Mesenchymal stem cell (in vitro differentiated cells and primary cell): ENCODE measurements around the gene FLNA.

Source experiments
- DNase-seq: peaks from one replicate; pipeline ENCODE4 v3.0.0-alpha.2; 2013
- H2AFZ ChIP-seq: one replicate; pipeline ENCODE4 v1.6.1; 2013; ENCODE audit warnings: low read depth, mild to moderate bottlenecking, control low read depth, inconsistent platforms, low read length, moderate library complexity
- H2AK5ac ChIP-seq: 2 replicates; pipeline ENCODE4 v1.6.1; 2013; ENCODE audit warnings: low read length, moderate library complexity, mild to moderate bottlenecking, inconsistent platforms; ENCODE audit not compliant: severe bottlenecking
- H2BK120ac ChIP-seq: one replicate; pipeline ENCODE4 v1.6.1; 2013; ENCODE audit warnings: low read depth, mild to moderate bottlenecking, inconsistent platforms, low read length, moderate library complexity
- H2BK12ac ChIP-seq, 2 experiments: one replicate each; pipeline ENCODE4 v1.6.1; 2013; ENCODE audit warnings: inconsistent platforms in 2 of 2, low read length in 2 of 2, mild to moderate bottlenecking in 2 of 2, moderate library complexity in 2 of 2, control low read depth in 1 of 2
- H2BK15ac ChIP-seq: one replicate; pipeline ENCODE4 v1.6.1; 2013; ENCODE audit warnings: mild to moderate bottlenecking, low read depth, inconsistent platforms; ENCODE audit not compliant: poor library complexity, severe bottlenecking
- H2BK5ac ChIP-seq: 2 replicates; pipeline ENCODE4 v1.6.1; 2013; ENCODE audit warnings: low read depth, mild to moderate bottlenecking, low read length, control low read depth, inconsistent platforms; ENCODE audit not compliant: poor library complexity, severe bottlenecking
- H3K14ac ChIP-seq, 2 experiments: one replicate each; pipeline ENCODE4 v1.6.1; 2013; ENCODE audit warnings: inconsistent platforms in 2 of 2, low read length in 2 of 2, control low read depth in 1 of 2, mild to moderate bottlenecking in 1 of 2, moderate library complexity in 1 of 2
- H3K18ac ChIP-seq, 2 experiments: one replicate each; pipeline ENCODE4 v1.6.1; 2013; ENCODE audit warnings: inconsistent platforms in 2 of 2, low read length in 2 of 2, control low read depth in 1 of 2, low read depth in 1 of 2, mild to moderate bottlenecking in 1 of 2
- H3K23ac ChIP-seq, 2 experiments: one replicate each; pipeline ENCODE4 v1.6.1; 2013; ENCODE audit warnings: inconsistent platforms in 2 of 2, low read length in 2 of 2, mild to moderate bottlenecking in 2 of 2, moderate library complexity in 2 of 2, control low read depth in 1 of 2
- H3K27ac ChIP-seq: 2 replicates; pipeline ENCODE4 v1.5.1; 2013; ENCODE audit warnings: mild to moderate bottlenecking, moderate library complexity, low read length, control low read depth, inconsistent platforms; ENCODE audit not compliant: poor library complexity, severe bottlenecking
- H3K27me3 ChIP-seq, 2 experiments: 2 replicates each; pipeline versions ENCODE4 v1.6.1 to v1.7.0; 2013; ENCODE audit warnings: low read length in 2 of 2, mild to moderate bottlenecking in 2 of 2, moderate library complexity in 2 of 2, control low read depth in 1 of 2, inconsistent platforms in 1 of 2; ENCODE audit not compliant: control insufficient read depth in 1 of 2, insufficient read depth in 1 of 2
- H3K36me3 ChIP-seq, 2 experiments: 2 replicates each; pipeline versions ENCODE4 v1.6.1 to v1.7.0; 2013; ENCODE audit warnings: low read length in 2 of 2, control low read depth in 1 of 2, inconsistent platforms in 1 of 2, low read depth in 1 of 2, mild to moderate bottlenecking in 1 of 2; ENCODE audit not compliant: insufficient read depth in 2 of 2, control insufficient read depth in 1 of 2
- H3K4ac ChIP-seq, 2 experiments: one replicate each; pipeline ENCODE4 v1.6.1; 2013; ENCODE audit warnings: inconsistent platforms in 2 of 2, low read length in 2 of 2, mild to moderate bottlenecking in 2 of 2, moderate library complexity in 2 of 2, control low read depth in 1 of 2, low read depth in 1 of 2
- H3K4me1 ChIP-seq: 2 replicates; pipeline ENCODE4 v1.6.1; 2013; ENCODE audit warnings: low read depth, low read length, control low read depth; ENCODE audit not compliant: control insufficient read depth, insufficient read depth
- H3K4me2 ChIP-seq: 2 replicates; pipeline ENCODE4 v1.6.1; 2013; ENCODE audit warnings: low read length, mild to moderate bottlenecking, inconsistent platforms; ENCODE audit not compliant: poor library complexity, severe bottlenecking
- H3K4me3 ChIP-seq, 2 experiments: 2 replicates each; pipeline versions ENCODE4 v1.5.1 to v1.7.0; 2013; ENCODE audit warnings: low read length in 2 of 2, mild to moderate bottlenecking in 2 of 2, control low read depth in 1 of 2, low read depth in 1 of 2; ENCODE audit not compliant: insufficient read depth in 1 of 2
- H3K79me1 ChIP-seq: replicated peaks from 2 replicates; pipeline ENCODE4 v1.6.1; 2013; ENCODE audit warnings: mild to moderate bottlenecking, control low read depth, low read length, inconsistent platforms; ENCODE audit not compliant: poor library complexity, severe bottlenecking
- H3K9ac ChIP-seq: 2 replicates; pipeline ENCODE4 v1.7.0; 2013; ENCODE audit warnings: mild to moderate bottlenecking, low read length, moderate library complexity
- H3K9me3 ChIP-seq: 2 replicates; pipeline ENCODE4 v1.7.0; 2013; ENCODE audit warnings: mild to moderate bottlenecking, low read length; ENCODE audit not compliant: control insufficient read depth
- H4K8ac ChIP-seq: one replicate; pipeline ENCODE4 v1.6.1; 2013; ENCODE audit warnings: inconsistent platforms, mild to moderate bottlenecking, low read length, moderate library complexity
- H4K91ac ChIP-seq: one replicate; pipeline ENCODE4 v1.6.1; 2013; ENCODE audit warnings: mild to moderate bottlenecking, low read length, inconsistent platforms
- WGBS: methylation state at CpG from one replicate; pipeline ENCODE4 v1.1.7; 2013; ENCODE audit warnings: mixed read lengths; 5-methylcytosine and 5-hydroxymethylcytosine counted together

The FLNA gene

DNA sequence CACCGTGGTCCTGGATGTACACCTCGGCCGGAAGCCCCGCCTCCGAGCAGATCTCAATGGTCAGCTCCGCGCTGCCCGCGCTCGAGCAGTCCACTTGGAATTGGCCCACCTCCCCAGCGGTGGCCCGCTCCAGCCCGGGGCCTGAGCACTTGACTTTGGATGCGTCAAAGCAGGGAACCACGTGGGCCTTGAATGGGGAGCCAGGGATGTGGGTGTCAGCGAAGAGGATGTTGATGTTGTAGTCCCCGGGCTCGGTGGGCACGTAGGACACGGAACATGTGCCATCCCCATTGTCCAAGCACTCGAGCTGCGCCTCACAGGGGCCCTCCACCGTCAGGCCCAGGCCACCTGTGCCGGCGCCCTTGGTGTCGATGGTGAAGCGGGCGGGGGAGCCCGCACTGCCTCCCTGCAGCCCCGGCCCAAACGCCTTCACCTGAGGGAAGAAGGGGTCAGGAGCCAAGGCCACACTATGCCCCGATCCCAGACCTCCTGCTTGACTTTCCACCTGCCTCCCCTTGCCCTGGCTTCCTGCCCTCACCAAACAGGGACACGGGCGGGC lies 14.2 kb downstream of the FLNA start:
- peaks cover 36% of the 10 kb centered on the region for H3K4me1 ChIP-seq
- 87% methylated on average over 14 of the region's 34 CpGs for WGBS
- peak overlapping the region; percentile 46 for H4K8ac ChIP-seq
- no peak overlapping the region for H2BK5ac ChIP-seq
- H3K9me3 ChIP-seq = no peaks in the 10 kb centered on the region
- H2AFZ ChIP-seq = no peak overlapping the region
- no peak overlapping the region for H3K4ac ChIP-seq
- no peak overlapping the region for H3K4me3 ChIP-seq
- no peak overlapping the region for H2BK12ac ChIP-seq
- H3K14ac ChIP-seq = no peak overlapping the region
- no peak overlapping the region for H2BK120ac ChIP-seq
- no peaks in the 10 kb centered on the region for H3K79me1 ChIP-seq
- peaks cover 87 to 94% of the 10 kb centered on the region in 2 experiments for H3K36me3 ChIP-seq
- no peak overlapping the region for H2BK15ac ChIP-seq
- no peak overlapping the region for H2AK5ac ChIP-seq
- H3K9ac ChIP-seq = no peak overlapping the region
- no peak overlapping the region for H3K27ac ChIP-seq
- peak overlapping the region; percentile 32 for H4K91ac ChIP-seq
- H3K4me2 ChIP-seq = no peak overlapping the region
- no peaks in the 10 kb centered on the region for H3K27me3 ChIP-seq
- DNase-seq = no peak
- no peak overlapping the region for H3K18ac ChIP-seq
- no peak overlapping the region for H3K23ac ChIP-seq

DNA sequence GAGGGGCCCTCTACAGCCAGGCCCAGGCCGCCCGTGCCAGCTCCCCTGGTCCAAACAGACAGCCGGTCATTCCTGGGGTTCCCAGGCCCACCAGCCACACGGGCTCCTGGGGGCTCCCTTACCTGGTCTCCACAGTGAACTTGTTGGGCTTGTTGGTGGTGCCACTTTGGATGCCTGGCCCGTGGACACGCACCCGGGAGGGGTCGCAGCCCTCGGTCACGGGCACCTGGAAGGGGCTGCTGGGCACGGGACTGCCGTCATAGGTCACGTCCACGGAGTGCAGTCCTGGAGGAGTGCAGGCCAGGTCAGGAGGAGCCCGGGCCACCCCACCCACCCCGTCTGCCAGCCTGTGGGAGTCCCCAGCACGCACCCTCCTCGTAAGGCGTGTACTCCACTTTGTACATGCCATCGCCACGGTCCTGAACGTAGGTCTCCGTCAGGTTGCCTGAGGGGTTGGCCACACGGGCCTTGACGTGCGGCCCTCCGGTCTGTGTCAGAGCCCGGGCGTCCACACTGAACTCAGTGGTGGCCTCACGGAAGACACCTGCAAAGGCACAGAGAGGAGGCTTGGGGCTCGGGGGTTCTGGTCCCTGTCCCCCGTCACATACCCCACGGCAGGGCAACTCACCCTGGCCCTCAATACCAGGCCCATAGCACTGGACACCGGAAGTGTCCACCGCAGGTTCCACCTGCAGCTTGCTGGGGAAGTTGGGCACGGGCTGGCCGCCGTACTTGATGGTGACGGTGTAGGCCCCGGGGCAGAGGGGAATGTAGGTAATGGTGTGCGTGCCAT lies 14.9 kb downstream of the FLNA start:
- Histone ChIP-seq H3K23ac (no peak overlapping the region), H3K9me3 (no peaks in the 10 kb centered on the region), H3K36me3 (peaks cover 85 to 94% of the 10 kb centered on the region in 2 experiments), H2BK15ac (no peak overlapping the region), H2BK5ac (no peak overlapping the region), H3K9ac (no peak overlapping the region), H3K4me1 (peaks cover 30% of the 10 kb centered on the region), H3K14ac (no peak overlapping the region), H2AK5ac (no peak overlapping the region), H3K79me1 (no peaks in the 10 kb centered on the region), H2BK120ac (no peak overlapping the region), H3K18ac (no peak overlapping the region), H2AFZ (no peak overlapping the region), H3K27ac (no peak overlapping the region), H4K8ac (no peak overlapping the region), H3K27me3 (no peaks in the 10 kb centered on the region), H2BK12ac (no peak overlapping the region), H3K4me2 (no peak overlapping the region), H3K4ac (no peak overlapping the region), H4K91ac (no peak overlapping the region), H3K4me3 (no peak overlapping the region)
- 95% methylated on average over 25 of the region's 41 CpGs for WGBS
- DNase-seq = no peak

DNA sequence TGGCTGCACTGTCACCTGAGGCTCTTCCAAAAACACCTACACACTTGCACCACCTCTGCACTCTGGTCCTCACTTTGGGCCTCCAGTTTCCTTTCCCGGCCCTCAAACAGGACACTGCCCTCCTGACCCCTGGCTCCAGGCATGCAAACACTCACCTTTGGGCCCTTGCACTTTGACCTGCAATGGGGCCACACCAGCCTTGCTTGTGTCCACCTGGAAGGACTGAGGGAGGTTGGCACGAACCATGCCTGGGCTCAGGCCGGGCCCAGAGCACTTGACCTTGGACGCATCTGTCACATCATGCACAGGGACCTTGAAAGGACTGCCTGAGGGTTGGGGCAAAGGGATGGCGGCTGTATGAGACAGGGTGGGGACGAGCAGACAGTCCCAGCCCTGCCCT lies 15.6 kb downstream of the FLNA start:
- Histone ChIP-seq H3K4me3 (no peak overlapping the region), H4K8ac (no peak overlapping the region), H4K91ac (no peak overlapping the region), H2BK120ac (no peak overlapping the region), H3K27ac (no peak overlapping the region), H3K23ac (no peak overlapping the region), H2BK12ac (no peak overlapping the region), H3K4me1 (peaks cover 28% of the 10 kb centered on the region), H3K4ac (no peak overlapping the region), H2BK15ac (no peak overlapping the region), H3K14ac (no peak overlapping the region), H3K27me3 (no peaks in the 10 kb centered on the region), H3K79me1 (no peaks in the 10 kb centered on the region), H2AK5ac (no peak overlapping the region), H2AFZ (no peak overlapping the region), H3K4me2 (no peak overlapping the region), H3K9me3 (no peaks in the 10 kb centered on the region), H3K36me3 (peaks cover 85 to 94% of the 10 kb centered on the region in 2 experiments), H2BK5ac (no peak overlapping the region), H3K18ac (no peak overlapping the region), H3K9ac (no peak overlapping the region)
- 94% methylated on average over 6 of the region's 6 CpGs for WGBS
- DNase-seq = no peak

DNA sequence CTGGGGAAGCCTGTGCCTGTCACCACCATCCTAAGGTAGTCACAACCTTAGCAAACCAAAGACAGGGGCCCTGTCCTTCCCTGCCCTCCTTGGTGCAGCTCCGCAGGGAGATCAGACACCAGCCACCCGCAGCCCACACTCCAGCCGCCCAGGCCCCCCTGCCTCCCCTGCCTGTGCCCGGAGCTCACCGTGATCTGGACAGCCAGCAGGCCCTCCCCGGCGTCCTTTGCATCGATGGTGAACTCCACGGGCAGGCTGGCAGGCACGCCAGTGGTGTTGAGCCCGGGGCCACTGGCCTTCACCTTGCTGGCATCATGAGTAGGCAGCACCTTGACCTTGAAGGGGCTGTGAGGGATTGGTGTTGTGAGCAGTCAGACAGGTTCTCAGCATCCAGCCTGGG lies 16.4 kb downstream of the FLNA start:
- Histone ChIP-seq H3K18ac (no peak overlapping the region), H3K4me2 (no peak overlapping the region), H2BK15ac (no peak overlapping the region), H3K4ac (no peak overlapping the region), H2AK5ac (no peak overlapping the region), H2BK12ac (no peak overlapping the region), H3K27ac (no peak overlapping the region), H4K8ac (no peak overlapping the region), H3K23ac (no peak overlapping the region), H3K36me3 (peaks cover 88 to 97% of the 10 kb centered on the region in 2 experiments), H2BK5ac (no peak overlapping the region), H3K9me3 (no peaks in the 10 kb centered on the region), H4K91ac (no peak overlapping the region), H3K4me1 (peaks cover 30% of the 10 kb centered on the region), H3K4me3 (no peak overlapping the region), H3K9ac (no peak overlapping the region), H2BK120ac (no peak overlapping the region), H3K79me1 (no peaks in the 10 kb centered on the region), H2AFZ (no peak overlapping the region), H3K14ac (no peak overlapping the region), H3K27me3 (no peaks in the 10 kb centered on the region)
- no peak for DNase-seq
- WGBS = 94% methylated on average over 6 of the region's 11 CpGs
